ENCODE measurements around the gene GATA2.

GATA2 gene

GRCh38 chr3:128455786-128456748 is 36.9 kb downstream of the GATA2 start:
- DNase-seq (ENCODE audit: low spot score), result no peak

GRCh38 chr3:128455116-128455515 is 37.9 kb downstream of the GATA2 start:
- no peak for DNase-seq (ENCODE audit: low spot score)

- DNase-seq (ENCODE audit: low spot score), result no peak
Measured at GRCh38 chr3:128454310-128454618, 38.7 kb downstream of the GATA2 start.

GRCh38 chr3:128453501-128454309 is 39.3 kb downstream of the GATA2 start:
- DNase-seq (ENCODE audit: low spot score), result no peak

- DNase-seq (ENCODE audit: low spot score), result no peak
Measured at GRCh38 chr3:128452678-128453275, 40.2 kb downstream of the GATA2 start.

- DNase-seq (ENCODE audit: low spot score), result no peak
Measured at GRCh38 chr3:128452120-128452519, 40.9 kb downstream of the GATA2 start.

GRCh38 chr3:128449111-128449638 is 43.8 kb downstream of the GATA2 start:
- DNase-seq (ENCODE audit: low spot score), result no peak

GRCh38 chr3:128448491-128448890 is 44.5 kb downstream of the GATA2 start:
- no peak for DNase-seq (ENCODE audit: low spot score)

GRCh38 chr3:128447561-128448013 is 45.4 kb downstream of the GATA2 start:
- DNase-seq (ENCODE audit: low spot score), result no peak

GRCh38 chr3:128446821-128447220 is 46.2 kb downstream of the GATA2 start:
- DNase-seq (ENCODE audit: low spot score), result no peak

- DNase-seq (ENCODE audit: low spot score), result no peak
Measured at GRCh38 chr3:128445357-128445756, 47.6 kb downstream of the GATA2 start.

- DNase-seq (ENCODE audit: low spot score), result no peak
Measured at GRCh38 chr3:128443771-128444170, 49.2 kb downstream of the GATA2 start.

GRCh38 chr3:128442949-128443348 is 50.1 kb downstream of the GATA2 start:
- DNase-seq (ENCODE audit: low spot score), result no peak

- no peak for DNase-seq (ENCODE audit: low spot score)
Measured at GRCh38 chr3:128442070-128442469, 50.9 kb downstream of the GATA2 start.

GRCh38 chr3:128439226-128439625 is 53.8 kb downstream of the GATA2 start:
- DNase-seq (ENCODE audit: low spot score), result no peak

- DNase-seq (ENCODE audit: low spot score), result no peak
Measured at GRCh38 chr3:128438488-128439072, 54.4 kb downstream of the GATA2 start.

GRCh38 chr3:128436214-128436613 is 56.8 kb downstream of the GATA2 start:
- no peak for DNase-seq (ENCODE audit: low spot score)

GRCh38 chr3:128435561-128435960 is 57.4 kb downstream of the GATA2 start:
- no peak for DNase-seq (ENCODE audit: low spot score)

GRCh38 chr3:128435058-128435457 is 57.9 kb downstream of the GATA2 start:
- DNase-seq (ENCODE audit: low spot score), result no peak

- DNase-seq (ENCODE audit: low spot score), result no peak
Measured at GRCh38 chr3:128434524-128434923, 58.5 kb downstream of the GATA2 start.

GRCh38 chr3:128433837-128434165 is 59.2 kb downstream of the GATA2 start:
- DNase-seq (ENCODE audit: low spot score), result no peak

Data from hepatic stellate cell (primary cell).